GM13976 (cell line): ENCODE results near the gene ARHGEF4.

ENCODE experiments used
- DNase-seq: peaks from one replicate; pipeline ENCODE4 v3.0.0; 2012; ENCODE audit warnings: low spot score
- in situ Hi-C: fragments of 300-500 bp; cut with MboI; formaldehyde crosslinking; loops from one replicate; pipeline ENCODE4 v1.12.0; 2022; ENCODE audit warnings: low sequenced_read_pairs, mixed read lengths, inconsistent platforms; ENCODE audit not compliant: unreplicated experiment
- TF ChIP-seq, protein P1 (sequence below): IDR thresholded peaks from 2 replicates; pipeline ENCODE4 v1.5.1; 2012; ENCODE audit warnings: borderline replicate concordance, mild to moderate bottlenecking; ENCODE audit not compliant: insufficient read depth; ENCODE audit errors: extremely low read depth, missing control alignments, control extremely low read depth

Gene ARHGEF4

DNA sequence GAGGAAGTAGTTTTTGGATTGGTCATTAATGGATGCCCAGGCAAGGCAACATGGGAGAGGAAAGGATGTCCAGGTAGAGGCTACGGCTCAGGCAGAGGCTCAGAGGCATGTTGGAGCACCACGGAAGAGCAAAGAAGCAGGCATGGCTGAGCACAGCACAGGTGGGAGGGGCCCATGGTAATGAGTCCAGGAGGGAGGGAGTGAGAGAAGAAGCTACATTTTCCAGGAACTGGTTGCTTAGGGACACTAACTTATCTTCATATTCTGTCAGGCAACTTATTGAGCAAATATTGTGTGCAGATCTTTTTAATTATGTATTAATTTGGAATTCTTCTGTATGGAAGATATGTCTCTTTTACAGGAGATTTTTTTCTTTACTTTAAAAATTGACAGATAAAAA is 42.2 kb downstream of the ARHGEF4 start:
- DNase-seq: no peak
- TF ChIP-seq, protein P1, sequence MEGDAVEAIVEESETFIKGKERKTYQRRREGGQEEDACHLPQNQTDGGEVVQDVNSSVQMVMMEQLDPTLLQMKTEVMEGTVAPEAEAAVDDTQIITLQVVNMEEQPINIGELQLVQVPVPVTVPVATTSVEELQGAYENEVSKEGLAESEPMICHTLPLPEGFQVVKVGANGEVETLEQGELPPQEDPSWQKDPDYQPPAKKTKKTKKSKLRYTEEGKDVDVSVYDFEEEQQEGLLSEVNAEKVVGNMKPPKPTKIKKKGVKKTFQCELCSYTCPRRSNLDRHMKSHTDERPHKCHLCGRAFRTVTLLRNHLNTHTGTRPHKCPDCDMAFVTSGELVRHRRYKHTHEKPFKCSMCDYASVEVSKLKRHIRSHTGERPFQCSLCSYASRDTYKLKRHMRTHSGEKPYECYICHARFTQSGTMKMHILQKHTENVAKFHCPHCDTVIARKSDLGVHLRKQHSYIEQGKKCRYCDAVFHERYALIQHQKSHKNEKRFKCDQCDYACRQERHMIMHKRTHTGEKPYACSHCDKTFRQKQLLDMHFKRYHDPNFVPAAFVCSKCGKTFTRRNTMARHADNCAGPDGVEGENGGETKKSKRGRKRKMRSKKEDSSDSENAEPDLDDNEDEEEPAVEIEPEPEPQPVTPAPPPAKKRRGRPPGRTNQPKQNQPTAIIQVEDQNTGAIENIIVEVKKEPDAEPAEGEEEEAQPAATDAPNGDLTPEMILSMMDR: no peak
- in situ Hi-C loops: no loop called here

DNA sequence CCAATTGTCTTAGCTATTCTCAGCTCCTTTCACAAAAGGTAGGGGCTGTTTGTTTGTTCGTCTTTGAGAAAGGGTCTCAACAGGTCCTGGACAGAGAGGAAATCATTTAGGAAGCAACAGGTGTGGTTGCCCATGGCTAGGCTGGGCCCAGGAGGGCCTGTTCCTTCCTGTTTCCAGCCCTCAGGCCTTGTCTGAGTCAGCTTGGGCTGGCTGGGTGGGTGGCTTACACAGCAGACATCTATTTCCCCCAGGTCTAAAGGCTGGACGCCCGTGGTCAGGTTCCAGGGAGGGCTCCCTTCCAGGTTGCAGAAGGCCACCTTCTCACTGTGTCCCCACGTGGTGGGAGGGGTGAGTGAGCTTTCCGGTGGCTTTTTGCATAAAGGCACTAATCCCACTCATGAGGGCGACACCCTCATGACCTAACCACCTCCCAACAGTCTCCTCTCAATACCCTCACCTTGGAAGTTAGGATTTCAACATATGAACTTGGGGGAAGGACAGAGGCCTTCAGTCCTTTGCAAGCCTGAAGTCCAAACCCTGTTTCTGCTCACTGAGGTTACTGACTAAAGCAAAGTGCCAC is 45.5 kb downstream of the ARHGEF4 start:
- in situ Hi-C loops: no loop called here
- no peak for DNase-seq
- TF ChIP-seq, protein P1: no peak

DNA sequence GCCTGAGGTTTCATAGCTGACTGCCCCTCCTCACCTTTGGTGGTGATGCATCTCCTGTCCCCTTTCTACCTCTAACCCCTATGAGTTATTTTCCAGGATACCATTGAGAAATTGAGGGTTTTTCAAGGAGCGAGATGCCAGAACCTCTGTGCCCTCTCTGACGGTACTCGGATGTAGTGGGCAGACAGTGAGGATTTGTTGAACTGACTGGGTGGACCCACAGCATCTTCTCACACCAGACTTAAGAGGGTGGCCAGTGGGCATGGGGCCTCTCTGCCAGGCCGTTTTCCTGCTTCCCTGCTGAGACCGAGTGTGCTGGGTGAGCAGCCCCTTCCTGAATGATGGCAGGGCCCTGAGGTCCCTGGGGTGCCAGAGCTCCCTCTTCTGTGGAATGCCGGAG is 46.3 kb downstream of the ARHGEF4 start:
- no peak for DNase-seq
- TF ChIP-seq, protein P1: no peak
- in situ Hi-C loops: no loop called here

DNA sequence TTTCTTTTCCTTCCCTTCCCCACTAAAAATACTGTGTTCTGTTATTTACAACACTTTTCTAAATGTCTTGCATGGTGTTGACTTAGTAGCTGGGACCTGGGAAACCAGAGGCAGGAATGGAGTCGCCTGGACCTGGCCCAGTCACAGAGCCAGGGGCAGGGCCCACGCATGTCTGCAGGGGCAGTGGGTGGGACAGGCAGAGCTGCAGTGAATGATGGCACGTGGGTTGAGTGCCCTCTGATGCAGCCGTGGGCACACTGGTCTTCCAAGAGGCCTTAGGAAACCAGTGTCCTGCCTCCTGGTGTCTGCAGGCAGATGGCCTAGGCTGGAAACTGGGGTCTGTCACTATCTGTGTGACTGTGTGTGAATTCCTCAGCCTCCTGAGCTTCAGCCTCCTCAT is 46.8 kb downstream of the ARHGEF4 start:
- DNase-seq: no peak
- TF ChIP-seq, protein P1: no peak
- in situ Hi-C loops: no loop called here

DNA sequence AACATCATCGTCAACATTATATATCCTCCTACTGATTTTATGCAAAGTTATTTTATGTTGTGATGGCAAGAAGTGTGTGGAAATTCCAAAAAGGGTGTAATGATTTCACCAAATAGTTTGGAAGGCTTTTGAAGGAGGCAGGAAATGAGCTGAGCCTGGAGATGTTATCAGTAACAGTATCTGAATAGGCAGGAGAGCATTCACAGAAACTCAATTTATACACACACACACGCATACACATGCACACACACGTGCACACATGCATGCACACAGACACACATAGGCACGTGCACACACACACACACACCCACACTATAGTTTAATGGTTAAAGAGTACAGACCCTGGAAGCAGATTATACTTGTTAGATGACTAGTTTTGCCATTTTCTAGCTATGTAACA is 47.3 kb downstream of the ARHGEF4 start:
- TF ChIP-seq, protein P1: no peak
- in situ Hi-C loops: no loop called here
- DNase-seq: no peak

DNA sequence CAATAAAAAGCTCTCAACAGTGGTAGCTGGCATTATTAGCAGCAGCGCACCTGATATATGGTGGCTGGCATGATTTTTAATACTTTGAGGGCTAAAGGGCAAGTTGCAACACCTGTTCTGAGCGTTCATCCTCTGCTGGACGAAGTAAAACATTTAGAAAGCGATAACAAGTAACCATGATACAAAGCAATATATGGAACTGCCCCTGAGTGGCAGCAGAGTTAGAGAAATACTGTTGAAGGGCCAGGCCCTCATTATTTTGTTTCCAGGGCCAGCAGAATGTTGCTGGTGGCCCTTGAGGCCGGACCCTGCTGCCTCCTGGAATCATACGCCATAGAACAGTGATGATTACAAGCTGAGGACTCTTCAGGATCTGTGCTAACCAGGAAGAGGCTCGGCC is 47.8 kb downstream of the ARHGEF4 start:
- in situ Hi-C loops: no loop called here
- no peak for DNase-seq
- TF ChIP-seq, protein P1: no peak
